Activated CD8-positive, alpha-beta memory T cell treated with anti-CD3 and anti-CD28 coated beads, Interleukin-2, amount 50 U/mL, for 24 hours (primary cell): ENCODE data around the gene FAM170B.

Source experiments
- DNase-seq: peaks from one replicate; pipeline ENCODE4 v3.0.0-alpha.2; 2020; ENCODE audit errors: extremely low read depth

Gene FAM170B

DNA sequence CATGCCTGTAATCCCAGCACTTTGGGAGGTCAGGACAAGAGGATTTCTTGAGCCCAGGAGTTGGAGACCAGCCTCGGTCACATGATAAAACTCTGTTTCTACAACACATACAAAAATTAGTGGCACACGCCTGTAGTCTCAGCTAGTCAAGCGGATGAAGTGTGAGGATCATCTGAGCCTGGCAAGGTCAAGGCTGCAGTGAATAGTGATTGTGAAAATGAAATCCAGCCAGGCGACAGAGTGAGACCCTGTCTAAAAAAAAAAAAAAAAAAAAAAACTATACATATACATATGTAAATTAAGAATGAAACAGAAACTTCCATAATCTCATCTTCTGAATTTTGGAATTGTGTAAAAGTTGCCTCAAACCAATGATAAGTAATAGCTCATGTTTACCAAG is 18.2 kb upstream of the FAM170B start:
- no peak for DNase-seq

DNA sequence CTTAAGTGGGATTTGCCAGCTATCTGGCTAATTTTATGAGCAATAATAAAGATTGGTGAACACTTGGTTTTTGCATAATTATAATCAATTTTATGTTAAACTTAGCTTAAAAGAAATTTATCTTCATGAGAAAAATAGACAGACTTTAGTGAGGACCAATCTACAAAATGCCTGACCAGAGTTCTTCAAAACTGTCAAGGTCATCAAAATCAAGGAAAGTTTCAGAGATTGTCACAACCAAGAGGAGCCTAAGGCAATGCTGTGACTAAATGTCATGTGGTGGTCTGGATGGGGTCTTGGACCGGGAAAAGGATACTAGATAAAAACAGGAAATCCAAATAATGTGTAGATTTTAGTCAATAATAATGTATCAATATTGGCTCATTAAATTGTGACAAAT is 17.7 kb upstream of the FAM170B start:
- no peak for DNase-seq

DNA sequence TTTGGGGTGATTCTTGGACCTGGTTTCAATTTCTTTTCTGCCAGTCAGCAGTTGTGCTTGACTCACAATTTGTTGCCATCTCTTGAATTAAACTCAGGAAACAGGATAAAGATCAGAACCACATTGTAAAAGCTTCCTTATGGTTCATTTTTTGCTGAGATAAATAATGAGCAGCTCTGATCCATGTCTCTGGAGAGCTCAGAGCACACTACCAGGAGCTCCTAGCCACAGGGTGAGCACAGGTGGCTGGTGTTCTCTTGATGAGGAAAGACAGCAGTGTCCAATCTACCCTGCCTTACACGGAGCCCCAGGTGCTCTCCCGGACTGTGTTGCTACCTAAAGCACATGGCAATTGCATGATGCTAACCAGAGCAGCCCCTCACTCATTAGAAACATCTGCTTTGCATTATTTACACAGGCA is 17.2 kb upstream of the FAM170B start:
- no peak for DNase-seq

DNA sequence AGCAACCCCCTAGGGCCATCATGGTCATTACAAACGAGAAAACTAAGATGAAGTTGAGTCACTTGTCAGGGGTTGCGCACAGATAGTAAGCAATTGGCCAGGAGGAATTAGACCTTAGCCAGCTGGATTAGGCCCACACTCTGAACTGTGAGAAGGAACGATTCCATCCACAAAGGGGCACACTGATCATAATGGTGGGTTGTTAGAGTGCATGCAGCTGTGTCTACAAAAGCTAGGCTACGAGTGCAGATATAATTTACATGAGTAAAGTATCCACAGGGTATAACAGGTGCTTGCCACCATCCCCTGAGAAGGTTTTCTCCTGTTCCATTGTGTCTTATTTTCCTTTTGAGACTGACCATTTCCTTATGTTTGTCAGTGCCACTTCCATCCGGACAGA is 16.6 kb upstream of the FAM170B start:
- DNase-seq, result no peak

DNA sequence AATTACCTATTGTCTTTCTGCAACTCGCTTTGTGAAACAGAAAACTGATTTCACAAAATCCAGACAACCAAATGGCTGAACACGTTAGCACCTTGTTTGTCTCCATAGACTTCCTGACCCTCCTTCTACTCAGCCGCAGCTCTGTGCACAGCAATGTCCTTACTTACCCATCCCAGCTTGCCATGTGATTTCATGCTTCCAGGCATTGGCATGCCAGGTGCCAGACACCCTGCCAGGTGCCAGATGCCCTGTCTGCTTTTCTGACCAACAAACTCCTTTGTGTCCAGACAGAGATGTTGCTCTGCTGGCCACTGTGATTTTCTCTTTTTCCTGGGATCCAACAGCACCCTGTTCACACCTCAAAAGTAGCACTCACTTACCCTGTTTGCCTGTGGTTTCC is 16.1 kb upstream of the FAM170B start:
- DNase-seq, result no peak

DNA sequence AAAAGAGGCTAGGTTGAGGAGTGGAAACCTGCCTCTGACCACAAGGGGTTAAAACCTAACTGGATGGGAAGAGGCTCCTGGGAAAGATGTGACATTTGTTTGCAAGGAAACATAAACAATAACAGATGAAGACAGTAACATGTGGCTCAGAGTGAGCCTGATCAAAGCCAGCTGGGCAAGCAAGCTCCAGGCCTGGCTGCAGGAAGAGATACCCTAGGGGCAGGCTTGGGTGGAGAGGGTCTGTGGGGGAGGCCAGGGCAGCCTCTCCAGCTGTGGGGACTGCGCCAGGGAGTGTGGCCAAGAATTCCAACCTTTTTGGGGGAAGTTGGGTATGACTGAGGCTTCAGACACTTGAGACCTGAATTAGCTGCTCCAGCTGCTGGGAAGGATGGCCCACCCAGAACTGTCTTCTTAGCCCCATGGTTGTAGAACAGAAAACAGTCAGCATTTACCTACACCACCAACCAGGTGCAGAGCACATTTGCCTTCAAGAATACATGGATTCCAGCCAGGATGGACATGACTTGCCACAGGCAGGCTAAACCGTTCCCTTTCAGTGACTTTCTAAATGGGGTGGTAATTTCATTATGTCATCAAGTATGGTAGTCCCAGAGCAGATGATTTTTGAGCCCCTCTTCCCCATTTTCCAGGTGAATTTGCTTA is 10.4 kb upstream of the FAM170B start:
- no peak for DNase-seq

DNA sequence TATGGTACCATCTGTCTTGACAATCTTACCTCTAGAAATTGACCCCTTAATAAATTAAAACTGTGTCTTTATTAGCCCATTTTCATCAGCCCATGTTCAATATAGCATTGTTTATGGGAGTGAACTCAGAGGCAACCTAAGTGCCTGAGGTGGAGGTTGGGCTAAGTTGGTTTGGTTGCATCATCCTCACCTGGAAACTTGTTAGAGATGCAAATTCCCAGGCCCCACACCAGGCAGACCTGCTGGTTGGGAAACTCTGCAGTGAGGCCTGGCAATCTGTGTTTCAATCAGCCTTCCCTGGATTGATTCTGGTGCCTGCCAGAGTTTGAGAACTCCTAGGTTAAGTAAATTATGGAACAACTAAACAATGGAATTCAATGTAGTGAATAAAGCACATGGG is 9.4 kb upstream of the FAM170B start:
- DNase-seq, result no peak

DNA sequence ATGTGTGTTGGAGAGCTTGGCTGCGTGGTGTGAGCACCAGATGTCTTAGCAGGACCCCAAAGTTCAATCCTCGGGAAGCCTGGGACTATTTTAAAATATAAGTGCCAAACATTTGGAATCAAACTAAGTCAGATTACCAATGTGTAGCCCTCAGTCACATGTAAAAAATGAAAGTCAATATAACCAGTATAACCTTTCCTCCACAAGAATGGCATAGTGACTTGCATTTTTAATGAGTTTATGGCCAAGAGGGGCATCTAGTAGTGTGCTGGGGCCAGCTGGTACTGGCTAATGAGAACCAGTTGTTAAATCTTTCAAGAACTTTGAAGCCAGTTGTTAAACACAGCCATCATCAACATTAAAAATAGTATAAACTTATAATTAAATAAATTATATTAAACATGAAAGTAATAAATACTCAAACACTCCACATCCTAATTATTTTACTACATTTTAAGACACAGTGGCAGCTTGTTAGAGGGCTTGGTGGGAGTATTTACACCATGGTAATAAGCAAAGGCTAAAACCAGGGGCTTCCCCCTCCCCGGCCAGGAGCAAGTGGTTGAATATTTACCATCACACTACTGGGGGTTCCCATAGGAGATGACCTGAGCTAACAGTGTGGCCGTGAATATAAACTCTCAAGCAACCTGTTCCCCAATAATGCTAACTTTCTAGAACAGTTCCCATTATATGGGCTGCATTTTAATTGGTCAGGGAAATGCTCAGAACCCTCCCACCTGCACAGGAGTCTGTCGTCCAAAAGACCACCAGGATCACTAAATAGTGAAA is 7.9 kb upstream of the FAM170B start:
- DNase-seq, result no peak

DNA sequence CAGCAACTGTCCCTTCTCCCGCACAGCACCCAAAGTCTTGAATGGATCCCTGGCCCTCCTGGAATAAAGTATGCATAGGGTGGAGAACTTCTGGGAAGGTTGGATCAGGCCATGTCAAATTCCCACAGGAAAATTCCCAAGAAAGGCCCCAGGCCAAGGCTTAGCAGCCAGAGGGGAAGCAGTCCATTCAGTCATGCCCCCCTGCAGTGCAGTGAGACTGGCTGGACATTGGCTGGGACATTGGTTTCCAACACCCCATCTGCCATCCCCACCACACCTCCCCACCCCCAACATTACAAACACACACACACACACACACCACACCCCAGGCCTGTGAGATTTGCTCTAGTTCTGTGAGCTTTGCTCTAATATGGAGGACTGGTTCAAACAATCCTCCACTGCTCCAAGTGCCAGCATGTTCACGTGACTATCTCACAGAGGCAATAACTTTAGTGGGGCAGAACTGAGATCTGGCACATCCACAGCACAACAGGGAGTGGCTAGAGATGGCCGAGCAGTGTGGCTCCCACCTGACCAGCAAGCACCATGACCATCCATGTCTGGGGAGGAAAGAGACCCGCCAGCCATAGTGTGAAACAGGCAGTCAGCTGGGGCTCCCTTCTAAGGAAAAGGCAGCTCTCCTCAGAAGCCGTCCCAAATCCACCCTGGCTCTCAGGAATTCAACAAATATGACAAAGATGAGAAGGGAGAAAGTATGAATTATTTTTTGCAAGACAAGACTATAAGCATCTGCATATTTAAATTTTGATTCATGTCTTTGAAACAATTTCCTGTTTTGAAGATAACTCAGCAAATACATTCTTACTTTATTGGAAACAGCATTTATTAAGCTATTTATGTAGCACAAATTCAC is 6.7 kb upstream of the FAM170B start:
- no peak for DNase-seq

DNA sequence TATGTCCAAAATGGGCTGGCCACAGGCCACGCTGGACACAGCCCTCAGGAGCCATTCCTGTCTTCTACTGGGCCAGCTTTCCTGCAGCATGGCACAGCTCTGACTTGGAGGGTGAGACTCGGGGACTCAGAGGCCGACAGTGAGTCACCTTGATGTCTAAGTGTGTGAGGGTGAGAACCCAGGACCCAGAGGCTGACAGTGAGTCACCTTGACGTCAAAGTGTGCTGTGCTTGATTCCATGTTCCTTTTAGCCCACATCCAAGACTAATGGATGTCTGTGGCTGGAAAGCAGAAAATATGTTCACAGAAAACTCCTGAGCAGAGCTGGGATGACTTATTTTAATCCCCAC is 6.0 kb upstream of the FAM170B start:
- no peak for DNase-seq

DNA sequence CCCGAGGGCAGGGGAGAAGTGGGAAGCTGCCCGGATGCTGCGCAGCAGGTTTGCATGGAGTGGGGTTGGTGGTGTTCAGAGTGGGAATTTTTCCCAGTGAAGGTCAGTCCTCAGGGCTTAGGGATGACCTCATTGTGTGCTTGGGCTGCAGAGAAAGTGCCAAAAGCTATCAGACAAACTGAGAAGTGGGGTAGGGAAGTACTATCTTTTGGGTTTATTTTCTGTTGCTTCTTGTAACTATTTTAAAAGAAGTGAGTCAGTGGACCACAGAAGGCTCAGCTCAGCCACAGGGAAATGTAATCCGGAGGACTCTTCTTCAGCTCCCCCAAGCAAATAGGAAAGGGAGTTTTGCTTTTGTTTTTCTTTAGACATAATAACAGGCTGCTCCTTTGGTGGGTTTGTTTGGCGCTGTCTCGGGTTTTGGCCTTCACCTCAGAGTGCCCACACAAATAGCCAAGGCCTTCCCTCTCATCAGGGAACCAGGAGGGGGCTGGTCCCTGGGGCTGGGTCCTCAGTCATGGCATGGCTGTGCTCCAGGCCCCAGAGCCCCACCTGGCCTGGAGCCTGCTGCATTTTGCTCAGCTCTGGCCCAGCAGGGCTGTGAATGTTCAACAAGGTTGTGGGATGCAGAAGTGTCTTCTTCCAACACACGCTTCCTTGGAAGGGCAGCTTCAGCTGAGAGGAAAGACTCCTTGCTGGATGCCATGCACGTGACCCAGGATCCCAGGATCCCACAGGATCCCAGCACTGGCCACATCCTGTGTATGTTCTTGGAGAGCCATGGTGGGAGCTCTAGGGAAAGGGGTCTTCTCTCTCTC is 5.4 kb upstream of the FAM170B start:
- DNase-seq, result no peak

DNA sequence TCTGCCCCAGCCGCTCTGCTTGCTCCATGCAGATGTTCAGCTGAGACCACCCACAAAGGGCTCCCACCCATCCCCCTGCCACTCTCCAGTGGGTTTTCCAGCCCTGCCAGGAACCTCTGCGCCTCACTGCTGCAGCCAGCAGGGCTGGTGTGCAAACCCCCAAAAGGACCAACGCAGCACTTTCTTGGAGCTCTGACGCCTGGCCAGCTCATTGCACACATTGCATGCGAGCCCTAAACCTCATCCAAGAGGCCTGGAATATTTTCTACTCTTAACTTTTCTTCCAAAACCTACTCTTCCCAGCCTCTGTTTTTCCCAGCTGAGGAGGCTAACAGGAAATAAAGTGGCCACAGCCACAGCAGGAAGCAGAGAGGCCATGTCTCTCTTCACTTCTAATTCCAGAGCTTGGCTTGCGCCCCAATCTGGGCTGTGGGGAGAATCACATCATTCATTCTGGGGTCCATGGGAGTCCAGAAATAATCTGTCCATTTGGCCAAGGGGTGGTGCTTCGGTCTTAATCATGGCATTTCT is 4.6 kb upstream of the FAM170B start:
- no peak for DNase-seq

DNA sequence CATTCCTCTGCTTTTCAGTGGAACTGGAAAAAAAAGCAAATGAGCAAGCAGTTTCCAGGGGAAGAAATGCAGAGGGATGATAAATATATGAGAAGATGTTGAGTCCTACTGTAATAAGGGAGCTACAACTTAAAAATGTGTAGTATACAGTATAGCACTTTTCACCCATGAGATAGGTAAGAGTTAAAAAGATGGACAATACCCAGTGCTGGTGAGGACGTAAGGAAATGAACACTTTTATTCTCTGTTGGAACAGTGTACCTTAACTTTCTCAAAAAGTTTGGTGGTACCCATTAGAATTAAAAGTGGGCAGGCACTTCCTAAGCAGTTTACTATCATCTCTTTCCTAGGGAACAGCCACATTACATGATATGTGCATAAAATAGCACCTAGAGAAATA is 2.7 kb upstream of the FAM170B start:
- no peak for DNase-seq

DNA sequence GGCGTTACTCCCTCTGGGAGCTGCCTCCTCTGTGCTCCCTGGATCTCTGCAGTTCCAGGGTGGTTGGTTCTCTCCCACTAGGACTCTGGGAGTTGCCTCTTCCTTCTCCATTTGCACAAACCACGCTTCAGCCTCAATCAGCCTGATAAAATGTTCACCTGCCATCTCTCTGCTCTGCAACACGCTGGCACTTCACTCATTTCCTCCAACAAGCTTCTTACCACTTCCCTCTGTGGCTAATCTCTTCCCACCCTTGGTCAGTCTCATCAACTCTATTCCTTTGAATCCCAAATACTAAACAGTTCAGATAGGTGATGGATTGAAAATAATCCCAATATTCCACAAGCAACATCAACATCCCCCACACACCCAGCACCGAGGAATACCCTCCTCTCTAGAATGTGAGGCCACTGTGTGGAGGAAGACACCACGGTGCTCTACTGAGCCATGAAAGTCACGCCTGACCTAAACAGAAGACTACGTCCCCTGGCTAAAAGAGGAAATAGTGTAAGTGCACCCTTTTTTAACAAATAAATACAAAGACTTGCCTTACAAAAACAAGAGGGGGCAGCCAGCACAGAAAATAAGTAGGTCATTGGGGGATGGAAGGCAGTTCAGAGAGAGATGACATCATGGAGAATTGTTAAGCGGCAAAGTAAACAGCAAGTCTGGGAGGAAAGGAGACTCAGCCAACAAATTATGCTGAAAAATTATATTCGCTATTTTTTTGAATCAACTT is 1.9 kb upstream of the FAM170B start:
- DNase-seq, result no peak

DNA sequence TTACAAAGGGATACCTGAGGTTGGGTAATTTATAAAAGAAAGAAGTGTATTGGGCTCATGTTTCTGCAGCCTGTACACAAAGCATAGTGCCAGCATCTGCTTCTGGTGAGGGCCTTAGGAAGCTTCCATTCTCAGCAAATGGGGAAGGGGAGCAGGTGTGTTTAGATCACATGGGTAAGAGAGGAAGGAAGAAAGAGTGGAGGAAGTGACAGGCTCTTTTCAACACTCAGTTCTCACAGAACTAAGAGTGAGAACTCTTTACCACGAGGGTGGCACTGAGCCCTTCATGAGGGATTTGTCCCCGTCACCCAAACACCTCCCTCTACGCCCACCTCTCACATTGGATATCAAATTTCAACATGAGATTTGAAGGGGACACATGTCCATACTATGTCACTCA is 506 bp upstream of the FAM170B start:
- DNase-seq, result no peak

DNA sequence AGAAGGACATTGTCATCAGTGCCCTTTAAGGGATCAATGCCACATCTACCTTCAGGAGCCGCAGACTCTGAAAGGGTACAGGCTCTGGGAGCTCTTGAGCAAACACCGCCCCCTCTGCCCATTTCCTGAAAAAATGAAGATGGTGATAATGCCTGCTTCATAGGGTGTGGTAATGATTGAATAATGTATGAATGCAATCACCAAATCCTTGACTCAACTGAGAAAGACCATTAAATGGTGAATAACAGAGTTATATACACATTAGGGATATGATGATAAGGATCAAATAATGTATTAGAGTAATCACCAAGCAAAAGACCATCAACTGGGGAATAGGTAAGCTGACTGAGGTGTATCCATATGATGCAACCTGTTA is 1.5 kb downstream of the FAM170B start:
- no peak for DNase-seq

DNA sequence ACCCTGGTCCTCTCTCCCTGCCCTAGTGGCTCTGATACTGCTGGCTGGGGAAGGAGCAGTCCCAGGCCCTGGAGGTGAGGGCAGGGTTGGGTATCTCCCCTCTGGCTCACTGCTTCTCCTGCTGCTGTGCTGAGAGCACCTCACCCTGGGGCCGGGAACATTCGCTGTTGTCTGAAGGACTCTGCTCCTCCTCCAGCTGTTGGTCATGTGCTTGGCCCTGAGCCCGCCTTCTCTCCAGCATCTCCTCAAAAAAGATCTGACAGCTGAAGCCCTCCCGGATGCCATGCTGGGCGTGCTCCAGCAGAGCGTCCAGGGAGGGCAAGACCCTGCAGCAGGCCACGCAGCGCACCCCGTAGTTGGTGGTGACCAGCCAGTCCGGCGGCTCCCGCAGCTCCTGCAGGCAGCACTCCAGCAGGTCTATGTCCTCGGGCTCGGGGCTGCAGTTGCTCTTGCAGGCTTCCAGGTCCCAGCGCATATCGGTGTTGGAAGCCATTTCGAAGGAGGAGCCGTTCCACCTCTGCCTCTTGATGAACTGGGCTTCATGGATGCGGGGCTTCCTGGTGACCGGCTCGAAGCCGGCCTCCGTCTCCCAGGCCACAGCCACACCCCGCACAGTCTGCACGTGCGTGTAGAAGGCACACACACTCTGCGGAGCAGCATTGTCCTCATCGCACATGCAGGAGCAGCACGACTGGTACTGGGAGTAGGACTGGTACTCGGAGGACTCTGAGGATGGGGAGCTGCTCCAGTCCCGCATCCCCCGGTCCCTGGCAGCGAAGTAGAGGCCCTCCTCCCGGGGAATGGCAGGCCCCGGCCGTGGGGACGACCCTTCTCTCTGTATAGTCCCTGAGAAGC is 2.1 kb downstream of the FAM170B start:
- no peak for DNase-seq

DNA sequence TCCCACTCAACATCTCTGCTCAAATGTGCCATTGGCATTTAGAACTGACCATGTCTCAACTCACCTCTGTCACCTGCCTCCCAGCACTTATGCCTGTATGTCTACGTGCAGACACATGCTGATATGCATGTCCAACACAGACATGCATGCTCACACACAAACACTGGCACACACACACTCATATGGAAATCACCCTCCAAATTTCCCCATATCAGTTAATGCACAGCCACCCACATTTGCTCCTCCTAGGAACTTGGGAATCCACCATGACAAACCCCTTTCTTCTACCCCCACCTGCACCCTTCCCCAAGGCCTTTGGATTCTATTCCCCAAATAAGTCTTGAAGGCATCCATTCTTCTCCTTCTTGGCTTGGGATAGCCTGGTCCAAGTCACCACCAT is 4.4 kb downstream of the FAM170B start:
- DNase-seq, result no peak

DNA sequence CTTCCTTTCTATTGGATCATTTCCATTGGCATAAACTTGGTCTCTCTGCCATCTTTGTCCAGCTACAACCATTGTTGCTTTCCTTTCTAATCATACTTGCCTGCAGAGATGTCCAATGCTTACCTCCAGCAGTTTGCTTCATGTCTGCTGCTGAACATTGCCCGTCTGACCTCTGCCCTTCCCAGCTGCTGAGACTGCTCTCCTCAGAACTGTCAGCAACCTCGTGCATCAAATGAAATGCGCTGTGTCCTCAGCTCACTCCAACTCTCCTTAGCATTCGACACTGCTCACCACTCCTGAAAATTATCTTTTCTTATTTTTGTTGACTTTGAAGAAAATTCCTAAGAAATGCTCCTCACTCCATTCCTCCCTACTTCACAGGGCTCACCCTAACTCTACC is 5.0 kb downstream of the FAM170B start:
- DNase-seq, result no peak
